Astrocyte (in vitro differentiated cells and primary cell): ENCODE results near the gene FKBP1A. TPM values are rescaled to one million over a fixed set of nuclear protein-coding genes. Genes with fewer than 3 reads are reported as not detected.

ENCODE experiments used
- DNase-seq: peaks from one replicate; pipeline ENCODE4 v3.0.0-alpha.2; 2010; ENCODE audit warnings: low read depth
- FAIRE-seq: peaks from 2 replicates; lab custom pipeline; 2011; peaks lifted over from hg19 to GRCh38; lab: Jason Lieb, UNC
- H2AFZ ChIP-seq: 2 replicates; pipeline ENCODE4 v1.6.0; 2012; ENCODE audit warnings: low read depth, low read length, inconsistent platforms
- H3K27ac ChIP-seq: 2 replicates; pipeline ENCODE4 v1.5.1; 2011; ENCODE audit warnings: low read depth, low read length, inconsistent platforms
- H3K27me3 ChIP-seq: 2 replicates; pipeline ENCODE4 v1.6.0; 2011; ENCODE audit warnings: low read length, inconsistent platforms; ENCODE audit not compliant: insufficient read depth
- H3K36me3 ChIP-seq: 2 replicates; pipeline ENCODE4 v1.5.1; 2011; ENCODE audit warnings: low read length, inconsistent platforms; ENCODE audit not compliant: insufficient read depth
- H3K4me1 ChIP-seq: 2 replicates; pipeline ENCODE4 v1.5.1; 2011; ENCODE audit warnings: low read length, inconsistent platforms; ENCODE audit not compliant: insufficient read depth
- H3K4me2 ChIP-seq: 2 replicates; pipeline ENCODE4 v1.6.0; 2012; ENCODE audit warnings: low read length, inconsistent platforms
- H3K4me3 ChIP-seq: 2 replicates; pipeline ENCODE4 v1.5.1; 2011; ENCODE audit warnings: low read depth, mild to moderate bottlenecking, low read length, inconsistent platforms; ENCODE audit not compliant: insufficient read depth
- H3K79me2 ChIP-seq: 2 replicates; pipeline ENCODE4 v1.6.0; 2012; ENCODE audit warnings: mild to moderate bottlenecking, low read length, inconsistent platforms; ENCODE audit not compliant: insufficient read depth
- H3K9ac ChIP-seq: 2 replicates; pipeline ENCODE4 v1.6.0; 2012; ENCODE audit warnings: mild to moderate bottlenecking, low read length, inconsistent platforms
- H3K9me3 ChIP-seq: 2 replicates; pipeline ENCODE4 v1.5.1; 2012; ENCODE audit warnings: low read depth, mild to moderate bottlenecking, low read length, inconsistent platforms; ENCODE audit not compliant: insufficient read depth
- H4K20me1 ChIP-seq: 2 replicates; pipeline ENCODE4 v1.6.0; 2012; ENCODE audit warnings: low read length, inconsistent platforms; ENCODE audit not compliant: insufficient read depth
- H3K27ac Mint-ChIP-seq: one replicate; pipeline ENCODE4 v1.8.0; 2021; ENCODE audit warnings: mild to moderate bottlenecking, mixed read lengths; ENCODE audit not compliant: unreplicated experiment
- H3K27me3 Mint-ChIP-seq: one replicate; pipeline ENCODE4 v1.8.0; 2021; ENCODE audit warnings: low read depth, mixed read lengths; ENCODE audit not compliant: unreplicated experiment
- H3K36me3 Mint-ChIP-seq: one replicate; pipeline ENCODE4 v1.8.0; 2021; ENCODE audit warnings: low read depth, mixed read lengths; ENCODE audit not compliant: unreplicated experiment
- H3K4me1 Mint-ChIP-seq: one replicate; pipeline ENCODE4 v1.8.0; 2021; ENCODE audit warnings: low read depth, mixed read lengths; ENCODE audit not compliant: unreplicated experiment
- H3K4me3 Mint-ChIP-seq: one replicate; pipeline ENCODE4 v1.8.0; 2021; ENCODE audit warnings: mild to moderate bottlenecking, moderate library complexity, mixed read lengths; ENCODE audit not compliant: unreplicated experiment
- H3K9me3 Mint-ChIP-seq: one replicate; pipeline ENCODE4 v1.8.0; 2021; ENCODE audit warnings: mild to moderate bottlenecking, mixed read lengths; ENCODE audit not compliant: unreplicated experiment
- EZH2 ChIP-seq: IDR thresholded peaks from 2 replicates; pipeline ENCODE4 v1.6.1; 2012; ENCODE audit warnings: mild to moderate bottlenecking, low read length, inconsistent platforms; ENCODE audit not compliant: insufficient read depth
- total RNA-seq: library from RNA; stranded (reverse); gene quantifications from 2 replicates; pipeline ENCODE4 v1.2.1, GENCODE V29; 2021
- TF ChIP-seq, protein P1 (sequence below): IDR thresholded peaks from 2 replicates; pipeline ENCODE4 v1.5.1; 2011; ENCODE audit warnings: low read depth, mild to moderate bottlenecking, inconsistent platforms, low read length, moderate library complexity; ENCODE audit not compliant: insufficient read depth

FKBP1A gene
- total RNA-seq, 1 donor from 2014 or later, result 379 TPM

GRCh38 chr20:1331801-1332453, 60.9 kb downstream of the FKBP1A start:
- FAIRE-seq (no peak), DNase-seq (no peak)
- H3K9ac ChIP-seq, result no peak overlapping the region
- Mint-ChIP-seq H3K27ac (no peak overlapping the region), H3K4me3 (no peak overlapping the region), H3K9me3 (no peaks in the 10 kb centered on the region), H3K4me1 (peaks cover 11% of the 10 kb centered on the region), H3K27me3 (no peaks in the 10 kb centered on the region), H3K36me3 (peaks cover 9% of the 10 kb centered on the region)
- H2AFZ ChIP-seq, result no peak overlapping the region
- no peak overlapping the region for H3K4me2 ChIP-seq
- no peak overlapping the region for H3K4me3 ChIP-seq
- peaks cover 58% of the 10 kb centered on the region for H3K79me2 ChIP-seq
- no peaks in the 10 kb centered on the region for H3K27me3 ChIP-seq
- no peak overlapping the region for H3K27ac ChIP-seq
- TF ChIP-seq EZH2, result no peak
- TF ChIP-seq, protein P1, sequence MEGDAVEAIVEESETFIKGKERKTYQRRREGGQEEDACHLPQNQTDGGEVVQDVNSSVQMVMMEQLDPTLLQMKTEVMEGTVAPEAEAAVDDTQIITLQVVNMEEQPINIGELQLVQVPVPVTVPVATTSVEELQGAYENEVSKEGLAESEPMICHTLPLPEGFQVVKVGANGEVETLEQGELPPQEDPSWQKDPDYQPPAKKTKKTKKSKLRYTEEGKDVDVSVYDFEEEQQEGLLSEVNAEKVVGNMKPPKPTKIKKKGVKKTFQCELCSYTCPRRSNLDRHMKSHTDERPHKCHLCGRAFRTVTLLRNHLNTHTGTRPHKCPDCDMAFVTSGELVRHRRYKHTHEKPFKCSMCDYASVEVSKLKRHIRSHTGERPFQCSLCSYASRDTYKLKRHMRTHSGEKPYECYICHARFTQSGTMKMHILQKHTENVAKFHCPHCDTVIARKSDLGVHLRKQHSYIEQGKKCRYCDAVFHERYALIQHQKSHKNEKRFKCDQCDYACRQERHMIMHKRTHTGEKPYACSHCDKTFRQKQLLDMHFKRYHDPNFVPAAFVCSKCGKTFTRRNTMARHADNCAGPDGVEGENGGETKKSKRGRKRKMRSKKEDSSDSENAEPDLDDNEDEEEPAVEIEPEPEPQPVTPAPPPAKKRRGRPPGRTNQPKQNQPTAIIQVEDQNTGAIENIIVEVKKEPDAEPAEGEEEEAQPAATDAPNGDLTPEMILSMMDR, result no peak
- H3K36me3 ChIP-seq, result no peaks in the 10 kb centered on the region
- H3K4me1 ChIP-seq, result peaks cover 19% of the 10 kb centered on the region
- H3K9me3 ChIP-seq, result no peaks in the 10 kb centered on the region
- H4K20me1 ChIP-seq, result peaks cover 72% of the 10 kb centered on the region

DNA sequence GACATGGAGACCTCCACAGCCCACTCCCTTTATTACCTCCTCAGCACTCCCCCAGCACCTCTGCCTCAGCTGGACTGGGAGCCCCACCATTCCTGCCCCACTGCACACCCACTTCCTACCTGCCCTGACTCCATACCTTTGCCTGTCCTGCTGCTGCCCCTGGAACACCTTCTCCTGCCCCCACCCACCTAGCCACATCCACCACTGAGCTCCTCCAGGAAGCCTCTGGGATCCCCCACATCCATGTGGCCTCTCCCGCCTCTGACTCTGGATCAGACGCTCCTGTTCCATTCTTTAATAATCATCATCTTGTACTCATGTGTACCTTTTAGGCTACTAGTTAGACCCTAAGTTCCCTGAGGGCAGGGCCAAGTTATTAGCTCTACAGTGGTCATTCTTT, 61.8 kb downstream of the FKBP1A start:
- H3K4me2 ChIP-seq, result no peak overlapping the region
- H3K9me3 Mint-ChIP-seq, result no peaks in the 10 kb centered on the region

More for the DNA sequence above, 61.8 kb downstream of the FKBP1A start:
- Histone ChIP-seq H3K36me3 (no peaks in the 10 kb centered on the region), H3K27me3 (no peaks in the 10 kb centered on the region), H3K27ac (no peak overlapping the region), H3K4me3 (no peak overlapping the region), H3K9me3 (no peaks in the 10 kb centered on the region), H2AFZ (no peak overlapping the region), H3K79me2 (peaks cover 66% of the 10 kb centered on the region), H3K9ac (no peak overlapping the region), H4K20me1 (peaks cover 68% of the 10 kb centered on the region), H3K4me1 (peaks cover 19% of the 10 kb centered on the region)
- peaks cover 12% of the 10 kb centered on the region for H3K4me1 Mint-ChIP-seq
- H3K4me3 Mint-ChIP-seq, result no peak overlapping the region
- TF ChIP-seq EZH2, result no peak
- TF ChIP-seq, protein P1, result no peak
- no peaks in the 10 kb centered on the region for H3K27me3 Mint-ChIP-seq
- FAIRE-seq (no peak), DNase-seq (no peak)
- H3K27ac Mint-ChIP-seq, result no peak overlapping the region
- peaks cover 9% of the 10 kb centered on the region for H3K36me3 Mint-ChIP-seq
